A549 treated with ZK216348 at 1 μM for 4 hours (cell line): Measurements from ENCODE around the gene NIM1K. TPM values are rescaled to one million over a fixed set of nuclear protein-coding genes. Genes with fewer than 3 reads are reported as not detected.

Experiments
- total RNA-seq: library from RNA; stranded (reverse); fragments of 200-300 nt; extraction: Qiagen RNA extraction; gene quantifications from 5 replicates; pipeline ENCODE4 v1.2.3, GENCODE V29; 2022; ENCODE audit warnings: low read depth

The NIM1K gene
- total RNA-seq, result 0.16 to 0.39 TPM (median 0.23 TPM) in 4 of 5 replicates, not detected in the other

GRCh38 chr5:43191740-43192557 is at the start of gene NIM1K:
Gene NIM1K (plus strand): TSS chr5:43192225. CDS start chr5:43245776, 53,551 bp downstream.

GRCh38 chr5:43313035-43313853 is 121.2 kb downstream of the NIM1K start, which contains the start of gene HMGCS1:
Gene HMGCS1 (minus strand): TSS chr5:43313412. CDS start chr5:43298965, 14,447 bp downstream.

Other genes with a start within 250 kb of the NIM1K start
- 1.9 to 3.9 TPM (median 3.2 TPM) in 5 replicates for gene ANXA2R, start 151.9 kb upstream of the NIM1K start, total RNA-seq
- gene ZNF131, start 71.3 kb upstream of the NIM1K start, total RNA-seq, result 21.8 to 31.6 TPM (median 22.8 TPM) in 5 replicates
- 50.5 to 79.8 TPM (median 58.0 TPM) in 5 replicates for gene HMGCS1, start 121.2 kb downstream of the NIM1K start, total RNA-seq
- 0.06 to 0.22 TPM (median 0.14 TPM) in 4 of 5 replicates, not detected in the other for gene CCL28, start 220.2 kb downstream of the NIM1K start, total RNA-seq